Spleen (tissue), 7 donors: Measurements from ENCODE around the gene BMP6.
A peak's percentile ranks its signal among the peaks of the same experiment; 100 is the strongest.

ENCODE experiments used
- CTCF ChIP-seq, 11 experiments: fragments of 200-600 bp in 7 of 11; fragments of 450-650 bp in 4 of 11; sonication (generic) in 4 of 11; IDR thresholded peaks in 8 of 11; conservative IDR thresholded peaks in 3 of 11; 1 replicate in 7 of 11; 2 replicates in 4 of 11; pipeline versions ENCODE4 v1.4.0 to v1.8.0; 2016 to 2021; ENCODE audit warnings: antibody characterized with exemption in 11 of 11, inconsistent platforms in 4 of 11, mild to moderate bottlenecking in 1 of 11
- POLR2A ChIP-seq, 3 donors: fragments of 450-650 bp; IDR thresholded peaks; one replicate each; pipeline ENCODE4 v1.5.1; 2017; ENCODE audit warnings: antibody characterized with exemption in 3 of 3, mild to moderate bottlenecking in 1 of 3
- POLR2AphosphoS5 ChIP-seq, 3 donors: sonication (generic); formaldehyde crosslinking; IDR thresholded peaks; one replicate each; pipeline ENCODE4 v1.5.1; 2017; ENCODE audit warnings: antibody characterized with exemption in 3 of 3
- donor health status: DM: no; HTN: no; CAD: no; lungs with moderate emphysema.
- donor health status: DM: no; HTN: no; CAD: no.
- donor health status: DM: no; HTN: no; CAD: no.

DNA sequence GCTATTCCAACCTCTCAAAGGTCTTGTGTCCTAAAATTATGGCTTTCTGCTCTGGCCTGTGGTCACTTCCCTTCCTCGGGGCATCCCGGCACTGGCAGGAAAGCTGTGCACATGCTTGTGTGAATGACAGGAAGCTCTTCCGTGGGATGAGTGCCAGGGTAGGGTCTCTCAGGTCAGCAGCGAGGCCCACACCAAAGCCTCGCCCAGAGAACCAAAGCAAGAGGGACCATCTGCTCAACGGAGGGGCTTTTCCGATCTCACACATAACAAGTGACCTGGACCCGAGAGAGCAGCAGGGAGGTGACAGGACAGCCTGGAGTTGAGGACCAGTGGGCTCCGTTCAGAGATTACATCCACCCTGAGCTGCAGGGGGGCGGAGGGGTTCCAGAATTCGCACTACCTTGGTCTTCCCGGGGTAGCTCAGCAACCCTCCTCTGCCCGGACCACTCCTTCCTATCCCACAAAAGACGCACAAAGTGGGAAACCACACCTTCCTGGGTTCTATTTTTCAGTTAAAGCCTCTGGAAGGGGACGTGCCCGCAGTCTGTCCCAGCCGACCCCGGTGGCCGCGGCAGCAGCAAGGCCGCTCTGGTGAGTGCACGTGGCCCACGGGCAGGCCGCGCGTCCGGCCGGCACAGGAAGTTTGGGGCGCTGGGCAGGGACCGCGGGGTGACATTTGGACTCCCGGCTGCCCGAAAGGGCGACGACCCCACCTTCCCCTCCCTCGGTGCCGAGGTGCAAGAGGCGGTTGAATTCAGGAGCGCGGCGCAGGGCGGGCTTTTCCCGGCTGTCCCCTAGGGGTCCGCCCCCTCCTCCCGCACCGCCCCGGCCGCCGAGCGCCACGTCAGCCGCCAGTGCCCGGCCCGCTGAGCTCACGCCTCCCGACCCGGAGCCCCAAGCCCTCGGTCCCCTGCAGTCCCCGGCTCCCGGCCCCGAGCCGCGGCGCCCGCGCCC is 183.7 kb downstream of the BMP6 start:
- TF ChIP-seq POLR2A (IDR thresholded peaks at IDR 0.05) (no peak), CTCF (IDR thresholded peaks at IDR 0.05 in 8 of 11, conservative IDR thresholded peaks at IDR 0.05 in 3 of 11) (no peak), POLR2AphosphoS5 (IDR thresholded peaks at IDR 0.05) (peak; percentile 36 to 77 (median 61))
